ENCODE measurements around the gene PAQR8. TPM values are rescaled to one million over a fixed set of nuclear protein-coding genes. Genes with fewer than 3 reads are reported as not detected.

The PAQR8 gene
- total RNA-seq, 4 donors from 2014 or later, result 8.6 to 21.1 (median 14.2) TPM

DNA sequence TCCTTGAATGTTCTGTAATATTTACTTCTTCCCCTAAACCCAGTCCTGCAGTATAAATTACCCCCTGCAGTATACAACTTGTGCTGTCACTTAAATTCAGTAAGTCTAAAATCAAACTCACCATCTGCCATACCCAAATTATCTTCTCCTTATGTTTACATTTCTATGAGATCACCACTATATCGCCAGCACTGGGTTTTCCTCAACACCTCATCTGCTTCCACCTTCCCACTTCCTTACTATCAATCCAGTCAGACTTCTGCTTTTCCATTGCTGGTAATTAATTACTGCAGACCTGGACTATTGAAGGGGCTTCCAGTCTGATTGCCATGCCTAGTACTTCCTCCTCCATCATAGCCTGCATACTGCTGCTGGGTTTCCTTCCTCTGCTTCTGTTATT is 73.4 kb downstream of the PAQR8 start:
- Histone ChIP-seq H3K27me3 (no peaks in the 10 kb centered on the region), H3K4me1 (no peaks in the 10 kb centered on the region), H3K4me3 (no peak overlapping the region), H3K36me3 (peaks cover 0 to 33% of the 10 kb centered on the region in 2 donors), H3K27ac (no peak overlapping the region), H3K9me3 (no peaks in the 10 kb centered on the region)
- no peak for ATAC-seq
- WGBS, 2 donors (ENCODE audit: low coverage in 1 of 2), result 77 to 83% methylated on average over 1 of the region's 1 CpG
- no peak for TF ChIP-seq POLR2A (IDR thresholded peaks at IDR 0.05)

GRCh38 chr6:52438926-52439325 is 77.0 kb downstream of the PAQR8 start:
- H3K27me3 ChIP-seq, result no peaks in the 10 kb centered on the region
- H3K4me1 ChIP-seq, result no peaks in the 10 kb centered on the region
- no peak overlapping the region for H3K4me3 ChIP-seq
- no peaks in the 10 kb centered on the region for H3K9me3 ChIP-seq
- H3K27ac ChIP-seq, result no peak overlapping the region
- TF ChIP-seq POLR2AphosphoS5 (IDR thresholded peaks at IDR 0.05) (no peak), POLR2A (IDR thresholded peaks at IDR 0.05) (no peak), EP300 (IDR thresholded peaks at IDR 0.05) (no peak)
- TF ChIP-seq, protein P1, sequence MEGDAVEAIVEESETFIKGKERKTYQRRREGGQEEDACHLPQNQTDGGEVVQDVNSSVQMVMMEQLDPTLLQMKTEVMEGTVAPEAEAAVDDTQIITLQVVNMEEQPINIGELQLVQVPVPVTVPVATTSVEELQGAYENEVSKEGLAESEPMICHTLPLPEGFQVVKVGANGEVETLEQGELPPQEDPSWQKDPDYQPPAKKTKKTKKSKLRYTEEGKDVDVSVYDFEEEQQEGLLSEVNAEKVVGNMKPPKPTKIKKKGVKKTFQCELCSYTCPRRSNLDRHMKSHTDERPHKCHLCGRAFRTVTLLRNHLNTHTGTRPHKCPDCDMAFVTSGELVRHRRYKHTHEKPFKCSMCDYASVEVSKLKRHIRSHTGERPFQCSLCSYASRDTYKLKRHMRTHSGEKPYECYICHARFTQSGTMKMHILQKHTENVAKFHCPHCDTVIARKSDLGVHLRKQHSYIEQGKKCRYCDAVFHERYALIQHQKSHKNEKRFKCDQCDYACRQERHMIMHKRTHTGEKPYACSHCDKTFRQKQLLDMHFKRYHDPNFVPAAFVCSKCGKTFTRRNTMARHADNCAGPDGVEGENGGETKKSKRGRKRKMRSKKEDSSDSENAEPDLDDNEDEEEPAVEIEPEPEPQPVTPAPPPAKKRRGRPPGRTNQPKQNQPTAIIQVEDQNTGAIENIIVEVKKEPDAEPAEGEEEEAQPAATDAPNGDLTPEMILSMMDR (IDR thresholded peaks at IDR 0.05), result no peak
- H3K36me3 ChIP-seq, result peaks cover 0 to 33% of the 10 kb centered on the region in 2 donors
- WGBS, 2 donors (ENCODE audit: low coverage in 1 of 2), result 82 to 86% methylated on average over 2 of the region's 2 CpGs
- ATAC-seq, result no peak

GRCh38 chr6:52454556-52454955 is 92.6 kb downstream of the PAQR8 start:
- TF ChIP-seq POLR2AphosphoS5 (IDR thresholded peaks at IDR 0.05), result no peak
- no peak for TF ChIP-seq POLR2A (IDR thresholded peaks at IDR 0.05)
- TF ChIP-seq, protein P1 (IDR thresholded peaks at IDR 0.05), result no peak
- TF ChIP-seq EP300 (IDR thresholded peaks at IDR 0.05), result no peak
- Histone ChIP-seq H3K4me3 (no peak overlapping the region), H3K9me3 (peaks cover 0 to 10% (median 0%) of the 10 kb centered on the region in 3 donors), H3K36me3 (peaks cover 0 to 34% of the 10 kb centered on the region in 2 donors), H3K4me1 (no peaks in the 10 kb centered on the region), H3K27ac (no peak overlapping the region), H3K27me3 (no peaks in the 10 kb centered on the region)
- no peak for ATAC-seq
- WGBS, 2 donors (ENCODE audit: low coverage in 1 of 2), result 40% methylated on average over 2 of the region's 2 CpGs; no CpG with 5 or more reads in 1 of the 2 donors

GRCh38 chr6:52457096-52457495 is 95.1 kb downstream of the PAQR8 start:
- H3K9me3 ChIP-seq, result no peaks in the 10 kb centered on the region
- TF ChIP-seq POLR2AphosphoS5 (IDR thresholded peaks at IDR 0.05) (no peak), EP300 (IDR thresholded peaks at IDR 0.05) (no peak), POLR2A (IDR thresholded peaks at IDR 0.05) (no peak)
- TF ChIP-seq, protein P1 (IDR thresholded peaks at IDR 0.05), result no peak
- peaks cover 0 to 26% of the 10 kb centered on the region in 2 donors for H3K36me3 ChIP-seq
- no peaks in the 10 kb centered on the region for H3K4me1 ChIP-seq
- H3K27ac ChIP-seq, result no peak overlapping the region
- H3K4me3 ChIP-seq, result no peak overlapping the region
- no peaks in the 10 kb centered on the region for H3K27me3 ChIP-seq
- no peak for ATAC-seq
- WGBS, 2 donors (ENCODE audit: low coverage in 1 of 2), result 92% methylated on average over 2 of the region's 2 CpGs

Other genes with a start within 250 kb of the PAQR8 start
- gene IL17A, start 175.8 kb upstream of the PAQR8 start, total RNA-seq, result not detected
- not detected for gene IL17F, start 117.7 kb upstream of the PAQR8 start, total RNA-seq
- gene MCM3, start 77.4 kb upstream of the PAQR8 start, total RNA-seq, result 10 to 100 TPM; 36.1 to 53.3 (median 45.4) TPM
- 10 to 100 TPM in 3 of 4 donors, 1 to 10 TPM in 1; 5.1 to 27.4 (median 12.9) TPM for gene EFHC1, start 58.2 kb downstream of the PAQR8 start, total RNA-seq
- gene TRAM2, start 214.9 kb downstream of the PAQR8 start, total RNA-seq, result 10 to 100 TPM; 16.7 to 34.2 (median 25.0) TPM